Neural progenitor cell (in vitro differentiated cells): ENCODE results near the gene CYP4F2. TPM values are rescaled to one million over a fixed set of nuclear protein-coding genes. Genes with fewer than 3 reads are reported as not detected.
"Not testable (repeated sequence)": the region's sequence is repeated elsewhere in the genome, so short reads cannot be mapped to it uniquely, and the experiment has no call there.

Experiments used
- DNase-seq: peaks from one replicate; pipeline ENCODE4 v3.0.0-alpha.2; 2016; ENCODE audit warnings: low spot score
- H2AFZ ChIP-seq: fragments of 200-600 bp; sonication (generic); replicated peaks from 2 replicates; pipeline ENCODE4 v1.6.1; 2016; ENCODE audit warnings: antibody characterized with exemption
- H3F3A ChIP-seq: fragments of 200-600 bp; sonication (generic); 2 replicates; pipeline ENCODE4 v1.6.1; 2016; ENCODE audit warnings: antibody characterized with exemption, low read depth
- H3K27ac ChIP-seq: fragments of 200-600 bp; sonication (generic); 2 replicates; pipeline ENCODE4 v1.5.1; 2016; ENCODE audit warnings: mild to moderate bottlenecking
- H3K27me3 ChIP-seq: fragments of 200-600 bp; sonication (generic); 2 replicates; pipeline ENCODE4 v1.6.1; 2016; ENCODE audit warnings: mild to moderate bottlenecking, moderate library complexity
- H3K36me3 ChIP-seq: fragments of 200-600 bp; sonication (generic); 2 replicates; pipeline ENCODE4 v1.5.1; 2016
- H3K4me1 ChIP-seq: fragments of 200-600 bp; sonication (generic); 2 replicates; pipeline ENCODE4 v1.6.1; 2016; ENCODE audit warnings: mixed run types
- H3K4me2 ChIP-seq: fragments of 200-600 bp; sonication (generic); 2 replicates; pipeline ENCODE4 v1.6.1; 2016
- H3K4me3 ChIP-seq: fragments of 200-600 bp; sonication (generic); 2 replicates; pipeline ENCODE4 v1.5.1; 2016
- H3K79me2 ChIP-seq: fragments of 200-600 bp; sonication (generic); 2 replicates; pipeline ENCODE4 v1.6.1; 2016; ENCODE audit warnings: low read depth
- H3K9ac ChIP-seq: fragments of 200-600 bp; sonication (generic); 2 replicates; pipeline ENCODE4 v1.6.1; 2016
- H3K9me3 ChIP-seq: fragments of 200-600 bp; sonication (generic); 2 replicates; pipeline ENCODE4 v1.5.1; 2016; ENCODE audit warnings: low read depth
- H4K20me1 ChIP-seq: fragments of 200-600 bp; sonication (generic); 2 replicates; pipeline ENCODE4 v1.6.1; 2016; ENCODE audit warnings: low read depth
- H3K27ac Mint-ChIP-seq: 3 replicates; pipeline ENCODE4 v1.8.0; 2021; ENCODE audit warnings: mixed read lengths
- H3K27me3 Mint-ChIP-seq: 2 replicates; pipeline ENCODE4 v1.8.0; 2022; ENCODE audit warnings: low read depth, mild to moderate bottlenecking, inconsistent platforms, moderate library complexity, mixed read lengths; ENCODE audit not compliant: insufficient read depth
- H3K36me3 Mint-ChIP-seq: 3 replicates; pipeline ENCODE4 v1.8.0; 2021; ENCODE audit warnings: mixed read lengths
- H3K4me1 Mint-ChIP-seq: 3 replicates; pipeline ENCODE4 v1.8.0; 2021; ENCODE audit warnings: mixed read lengths
- H3K4me3 Mint-ChIP-seq: 3 replicates; pipeline ENCODE4 v1.8.0; 2021; ENCODE audit warnings: mild to moderate bottlenecking, moderate library complexity, mixed read lengths
- H3K9me3 Mint-ChIP-seq: 3 replicates; pipeline ENCODE4 v1.8.0; 2020; ENCODE audit warnings: mixed read lengths
- CTCF ChIP-seq: fragments of 200-600 bp; sonication (generic); IDR thresholded peaks from 2 replicates; pipeline ENCODE4 v1.5.1; 2017; ENCODE audit warnings: antibody characterized with exemption, mild to moderate bottlenecking
- EZH2 ChIP-seq: fragments of 200-600 bp; sonication (generic); IDR thresholded peaks from 2 replicates; pipeline ENCODE4 v1.6.1; 2017; ENCODE audit warnings: antibody characterized with exemption, mild to moderate bottlenecking, moderate library complexity
- EZH2phosphoT487 ChIP-seq: fragments of 200-600 bp; sonication (generic); IDR thresholded peaks from 2 replicates; pipeline ENCODE4 v1.6.1; 2017; ENCODE audit warnings: antibody characterized with exemption
- total RNA-seq: library from RNA; depleted of rRNA; stranded (reverse); fragments of >200 nt; gene quantifications from 2 replicates; pipeline ENCODE4 v1.2.3, GENCODE V29; 2015; ENCODE audit warnings: low replicate concordance

CYP4F2 gene
- total RNA-seq, 1 donor from 2014 or later = not detected

- H3K9ac ChIP-seq = no peak overlapping the region
- no peaks in the 10 kb centered on the region for H3F3A ChIP-seq
- no peak overlapping the region for H3K27ac ChIP-seq
- H3K36me3 Mint-ChIP-seq = no peaks in the 10 kb centered on the region
- no peak overlapping the region for H3K4me2 ChIP-seq
- no peak for DNase-seq
- TF ChIP-seq EZH2 = no peak
- no peak for TF ChIP-seq CTCF
- TF ChIP-seq EZH2phosphoT487 = no peak
- H3K4me1 Mint-ChIP-seq = no peaks in the 10 kb centered on the region
- H3K36me3 ChIP-seq = peaks cover 3% of the 10 kb centered on the region
- no peak overlapping the region for H3K4me3 Mint-ChIP-seq
- no peak overlapping the region for H3K4me3 ChIP-seq
- no peak overlapping the region for H2AFZ ChIP-seq
- no peak overlapping the region for H3K27ac Mint-ChIP-seq
- no peaks in the 10 kb centered on the region for H3K79me2 ChIP-seq
- H3K9me3 Mint-ChIP-seq = peaks cover 18% of the 10 kb centered on the region
- H3K27me3 ChIP-seq = no peaks in the 10 kb centered on the region
- no peaks in the 10 kb centered on the region for H3K4me1 ChIP-seq
- H4K20me1 ChIP-seq = no peaks in the 10 kb centered on the region
- peaks cover 32% of the 10 kb centered on the region for H3K9me3 ChIP-seq
- no peaks in the 10 kb centered on the region for H3K27me3 Mint-ChIP-seq
Measured at GRCh38 chr19:15911599-15912235, 13.8 kb upstream of the CYP4F2 start.

DNA sequence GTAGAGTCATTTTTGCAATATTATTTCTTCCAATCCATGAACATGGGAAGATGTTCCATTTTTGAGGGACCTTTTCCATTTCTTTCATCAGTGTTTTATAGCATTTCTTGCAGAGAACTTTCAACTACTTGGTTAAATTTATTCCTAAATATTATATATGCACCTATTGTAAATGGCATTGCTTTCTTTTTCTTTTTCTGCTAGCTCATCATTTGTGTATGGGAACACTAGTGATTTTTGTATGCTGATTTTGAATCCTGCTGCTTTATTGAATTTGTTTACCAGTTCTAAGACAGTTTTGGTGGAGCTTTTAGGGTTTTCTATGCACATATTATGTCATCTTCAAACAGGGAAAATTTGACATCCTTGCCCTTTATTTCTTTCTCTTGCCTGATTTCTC lies 7.2 kb upstream of the CYP4F2 start:
- H3K27me3 Mint-ChIP-seq = peaks cover 10% of the 10 kb centered on the region
- no peak for DNase-seq
- Histone ChIP-seq H3K4me2 (no peak overlapping the region), H3K9me3 (peaks cover 43% of the 10 kb centered on the region), H3K9ac (no peak overlapping the region), H3K27ac (no peak overlapping the region), H3K36me3 (no peaks in the 10 kb centered on the region), H2AFZ (no peak overlapping the region), H3F3A (no peaks in the 10 kb centered on the region), H3K4me3 (no peak overlapping the region), H4K20me1 (no peaks in the 10 kb centered on the region), H3K79me2 (no peaks in the 10 kb centered on the region), H3K4me1 (no peaks in the 10 kb centered on the region), H3K27me3 (no peaks in the 10 kb centered on the region)
- no peaks in the 10 kb centered on the region for H3K36me3 Mint-ChIP-seq
- peaks cover 13% of the 10 kb centered on the region for H3K9me3 Mint-ChIP-seq
- no peak overlapping the region for H3K27ac Mint-ChIP-seq
- H3K4me1 Mint-ChIP-seq = no peaks in the 10 kb centered on the region
- H3K4me3 Mint-ChIP-seq = no peak overlapping the region
- TF ChIP-seq EZH2 (no peak), EZH2phosphoT487 (no peak), CTCF (no peak)

DNA sequence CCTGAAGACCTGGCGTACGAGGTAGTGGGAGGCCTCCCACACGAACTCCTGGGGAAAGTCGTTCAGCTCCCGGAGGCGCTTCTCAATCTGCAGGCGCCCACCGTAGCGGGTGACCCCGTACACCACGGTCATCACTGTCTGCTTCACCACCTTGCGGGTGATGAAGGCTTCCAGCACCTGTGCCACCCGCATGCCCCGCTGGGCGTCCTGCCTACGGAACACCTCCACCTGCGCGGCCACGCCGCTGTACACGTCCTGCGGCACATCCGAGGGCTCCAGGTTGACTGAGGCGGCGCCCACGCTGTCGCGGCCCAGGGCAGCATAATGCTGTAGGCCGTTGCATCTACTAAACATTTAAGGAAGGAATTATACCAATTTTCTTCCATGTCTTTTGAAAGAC lies 5.0 kb upstream of the CYP4F2 start:
- H3K4me1 ChIP-seq, H3K36me3 ChIP-seq: not testable (repeated sequence)
- H3K9me3 Mint-ChIP-seq = peaks cover 18% of the 10 kb centered on the region

DNA sequence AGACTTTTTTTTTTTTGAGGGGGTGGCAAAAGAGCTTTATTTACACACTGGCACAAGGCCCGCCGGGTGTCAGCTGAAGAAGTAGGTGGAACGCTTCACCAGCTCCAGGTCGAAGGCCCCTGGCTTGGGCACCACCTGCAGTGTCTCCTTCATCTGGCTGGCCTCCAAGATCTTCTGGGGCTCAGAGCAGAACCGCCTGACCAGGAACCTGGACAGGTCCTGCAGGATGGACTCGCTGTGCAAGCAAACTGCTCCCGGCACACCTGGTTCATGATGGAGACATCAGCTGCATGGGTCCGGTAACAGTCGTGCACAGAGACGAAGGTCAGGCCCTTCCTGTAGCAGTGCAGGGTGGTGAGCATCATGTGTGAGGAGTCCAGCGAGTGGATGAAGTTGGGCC lies 4.4 kb upstream of the CYP4F2 start:
- Mint-ChIP-seq H3K27me3 (peaks cover 10% of the 10 kb centered on the region), H3K4me1 (no peaks in the 10 kb centered on the region), H3K4me3 (no peak overlapping the region), H3K36me3 (no peaks in the 10 kb centered on the region), H3K27ac (no peak overlapping the region), H3K9me3 (peaks cover 18% of the 10 kb centered on the region)
- Histone ChIP-seq H3F3A (no peaks in the 10 kb centered on the region), H3K4me1 (no peaks in the 10 kb centered on the region), H3K4me2 (no peak overlapping the region), H3K4me3 (no peak overlapping the region), H3K79me2 (no peaks in the 10 kb centered on the region), H3K27me3 (no peaks in the 10 kb centered on the region), H3K9ac (no peak overlapping the region), H3K36me3 (no peaks in the 10 kb centered on the region), H3K9me3 (peaks cover 25% of the 10 kb centered on the region), H3K27ac (no peak overlapping the region), H2AFZ (no peak overlapping the region), H4K20me1 (no peaks in the 10 kb centered on the region)
- TF ChIP-seq EZH2phosphoT487 (no peak), EZH2 (no peak), CTCF (no peak)
- DNase-seq = no peak

More for the DNA sequence above, 5.0 kb upstream of the CYP4F2 start:
- H4K20me1 ChIP-seq, DNase-seq, H3K27ac ChIP-seq, H2AFZ ChIP-seq, H3K36me3 Mint-ChIP-seq, H3K4me3 ChIP-seq, H3K4me1 Mint-ChIP-seq, H3K9ac ChIP-seq, H3F3A ChIP-seq, H3K27ac Mint-ChIP-seq, H3K27me3 ChIP-seq, H3K4me3 Mint-ChIP-seq, H3K79me2 ChIP-seq, H3K4me2 ChIP-seq: not testable (repeated sequence)
- H3K27me3 Mint-ChIP-seq = peaks cover 10% of the 10 kb centered on the region
- peaks cover 31% of the 10 kb centered on the region for H3K9me3 ChIP-seq
